Activated CD8-positive, alpha-beta T cell treated with anti-CD3 and anti-CD28 coated beads, Interleukin-2, amount 10 ng/mL, durations not matched to agents 7 days and 5 days (primary cell): ENCODE measurements around the gene GPHN. TPM values are rescaled to one million over a fixed set of nuclear protein-coding genes. Genes with fewer than 3 reads are reported as not detected.

Experiments used
- ATAC-seq: fragments of 150-1000 bp; cut with Tn5 transposase; one replicate; pipeline ENCODE4 v1.10.0; 2021; ENCODE audit warnings: moderate library complexity
- CTCF ChIA-PET: fragments of 350-600 bp; sonication (Branson Sonifier 250); formaldehyde crosslinking; loops from one replicate; lab custom pipeline; 2021; ENCODE audit warnings: antibody characterized with exemption; lab: Charles Lee
- POLR2A ChIA-PET: fragments of 350-600 bp; sonication (Branson Sonifier 250); formaldehyde crosslinking; loops from one replicate; lab custom pipeline; 2021; ENCODE audit warnings: antibody characterized with exemption; lab: Charles Lee
- DNase-seq: peaks from one replicate; pipeline ENCODE4 v3.0.0-alpha.2; 2020
- H3K27ac Mint-ChIP-seq: one replicate; pipeline ENCODE4 v1.8.0; 2021; ENCODE audit warnings: mild to moderate bottlenecking, mixed read lengths
- H3K27me3 Mint-ChIP-seq: one replicate; pipeline ENCODE4 v1.8.0; 2021; ENCODE audit warnings: low read depth, mixed read lengths
- H3K36me3 Mint-ChIP-seq: one replicate; pipeline ENCODE4 v1.8.0; 2021; ENCODE audit warnings: low read depth, mixed read lengths
- H3K4me1 Mint-ChIP-seq: one replicate; pipeline ENCODE4 v1.8.0; 2021; ENCODE audit warnings: low read depth, mixed read lengths
- H3K4me3 Mint-ChIP-seq: one replicate; pipeline ENCODE4 v1.8.0; 2021; ENCODE audit warnings: mild to moderate bottlenecking, mixed read lengths
- H3K9me3 Mint-ChIP-seq: one replicate; pipeline ENCODE4 v1.8.0; 2022; ENCODE audit warnings: mixed read lengths; ENCODE audit not compliant: insufficient read depth
- total RNA-seq, 2 experiments: library from RNA; stranded (reverse); gene quantifications; one replicate each; pipeline ENCODE4 v1.2.3, GENCODE V29; 2021

The GPHN gene
- total RNA-seq, 2 experiments from 2014 or later = 14.4 to 15.9 TPM

- CTCF ChIA-PET = interaction anchor here (1.1 to 1.2 kb wide), 2 partner anchors 20 to 173 kb away, joined by 3 to 4 read pairs; partner anchors contain the start of genes ATP6V1D and EIF2S1
- peak; percentile 33 for ATAC-seq
These were observed 678.3 kb downstream of the GPHN start for GRCh38 chr14:67186172-67186768.

GRCh38 chr14:67186789-67187584, 679.0 kb downstream of the GPHN start:
- H3K4me1 Mint-ChIP-seq = peaks cover 6% of the 10 kb centered on the region
- CTCF ChIA-PET = interaction anchor here (1.2 kb wide), 1 partner anchor 173 kb away, joined by 4 read pairs; the partner anchor contains the start of genes ATP6V1D and EIF2S1
- H3K9me3 Mint-ChIP-seq = no peaks in the 10 kb centered on the region
- no peaks in the 10 kb centered on the region for H3K36me3 Mint-ChIP-seq
- H3K27me3 Mint-ChIP-seq = no peaks in the 10 kb centered on the region
- no peak overlapping the region for H3K27ac Mint-ChIP-seq
- DNase-seq (peak; percentile 26), ATAC-seq (peak; percentile 49)
- POLR2A ChIA-PET = interaction anchor here (0.9 to 1.7 kb wide), 2 partner anchors 9 to 159 kb away, joined by 3 read pairs; no protein-coding TSS in a partner anchor
- no peak overlapping the region for H3K4me3 Mint-ChIP-seq

More at GRCh38 chr14:67186172-67186768, 678.3 kb downstream of the GPHN start:
- no peak overlapping the region for H3K4me3 Mint-ChIP-seq
- no peak overlapping the region for H3K27ac Mint-ChIP-seq
- H3K36me3 Mint-ChIP-seq = no peaks in the 10 kb centered on the region
- H3K27me3 Mint-ChIP-seq = no peaks in the 10 kb centered on the region
- no peaks in the 10 kb centered on the region for H3K9me3 Mint-ChIP-seq
- DNase-seq = no peak
- POLR2A ChIA-PET = interaction anchor here (0.9 to 1.7 kb wide), 2 partner anchors 10 to 160 kb away, joined by 3 read pairs; no protein-coding TSS in a partner anchor
- peaks cover 6% of the 10 kb centered on the region for H3K4me1 Mint-ChIP-seq

GRCh38 chr14:67187826-67188225, 679.9 kb downstream of the GPHN start:
- CTCF ChIA-PET = no interaction called here
- Mint-ChIP-seq H3K4me3 (no peak overlapping the region), H3K36me3 (no peaks in the 10 kb centered on the region), H3K27me3 (no peaks in the 10 kb centered on the region), H3K9me3 (no peaks in the 10 kb centered on the region), H3K27ac (no peak overlapping the region), H3K4me1 (peaks cover 6% of the 10 kb centered on the region)
- ATAC-seq = no peak
- DNase-seq = no peak
- POLR2A ChIA-PET = no interaction called here

GRCh38 chr14:67188326-67188725, 680.4 kb downstream of the GPHN start:
- Mint-ChIP-seq H3K4me1 (peaks cover 6% of the 10 kb centered on the region), H3K27me3 (no peaks in the 10 kb centered on the region), H3K9me3 (no peaks in the 10 kb centered on the region), H3K36me3 (no peaks in the 10 kb centered on the region), H3K4me3 (no peak overlapping the region), H3K27ac (no peak overlapping the region)
- POLR2A ChIA-PET = no interaction called here
- CTCF ChIA-PET = interaction anchor here (0.6 kb wide), 1 partner anchor 86 kb away, joined by 4 read pairs; no protein-coding TSS in a partner anchor
- DNase-seq (no peak), ATAC-seq (no peak)

- Mint-ChIP-seq H3K36me3 (no peaks in the 10 kb centered on the region), H3K4me3 (no peak overlapping the region), H3K27me3 (no peaks in the 10 kb centered on the region), H3K4me1 (peaks cover 14% of the 10 kb centered on the region), H3K9me3 (no peaks in the 10 kb centered on the region), H3K27ac (no peak overlapping the region)
- ChIA-PET CTCF (interaction anchor here (0.8 to 1.0 kb wide), 2 partner anchors 21 to 26 kb away, joined by 3 read pairs; no protein-coding TSS in a partner anchor), POLR2A (interaction anchor here (0.7 to 1.0 kb wide), 2 partner anchors 10 to 93 kb away, joined by 3 read pairs; no protein-coding TSS in a partner anchor)
- DNase-seq (no peak), ATAC-seq (no peak)
These were observed 683.9 kb downstream of the GPHN start for GRCh38 chr14:67191768-67192290.

GRCh38 chr14:67192366-67192765, 684.4 kb downstream of the GPHN start:
- H3K27me3 Mint-ChIP-seq = no peaks in the 10 kb centered on the region
- no peaks in the 10 kb centered on the region for H3K9me3 Mint-ChIP-seq
- no peak for ATAC-seq
- ChIA-PET POLR2A (no interaction called here), CTCF (interaction anchor here (0.8 to 1.0 kb wide), 2 partner anchors 22 to 26 kb away, joined by 3 read pairs; no protein-coding TSS in a partner anchor)
- H3K4me3 Mint-ChIP-seq = no peak overlapping the region
- no peak for DNase-seq
- no peaks in the 10 kb centered on the region for H3K36me3 Mint-ChIP-seq
- H3K27ac Mint-ChIP-seq = no peak overlapping the region
- peaks cover 19% of the 10 kb centered on the region for H3K4me1 Mint-ChIP-seq

GRCh38 chr14:67195279-67195678, 687.3 kb downstream of the GPHN start:
- no peaks in the 10 kb centered on the region for H3K9me3 Mint-ChIP-seq
- H3K4me1 Mint-ChIP-seq = peaks cover 17% of the 10 kb centered on the region
- H3K27ac Mint-ChIP-seq = no peak overlapping the region
- no peaks in the 10 kb centered on the region for H3K36me3 Mint-ChIP-seq
- ATAC-seq (no peak), DNase-seq (no peak)
- H3K27me3 Mint-ChIP-seq = no peaks in the 10 kb centered on the region
- CTCF ChIA-PET = no interaction called here
- H3K4me3 Mint-ChIP-seq = no peak overlapping the region
- POLR2A ChIA-PET = no interaction called here

- H3K4me3 Mint-ChIP-seq = no peak overlapping the region
- H3K27me3 Mint-ChIP-seq = no peaks in the 10 kb centered on the region
- no peak for DNase-seq
- no peak overlapping the region for H3K27ac Mint-ChIP-seq
- no peak for ATAC-seq
- H3K9me3 Mint-ChIP-seq = no peaks in the 10 kb centered on the region
- ChIA-PET POLR2A (no interaction called here), CTCF (interaction anchor here (0.8 to 1.2 kb wide), 2 partner anchors 9 to 161 kb away, joined by 3 read pairs; partner anchors contain the start of genes ATP6V1D and EIF2S1)
- no peaks in the 10 kb centered on the region for H3K36me3 Mint-ChIP-seq
- H3K4me1 Mint-ChIP-seq = peaks cover 17% of the 10 kb centered on the region
These were observed 691.1 kb downstream of the GPHN start for GRCh38 chr14:67199016-67199415.

GRCh38 chr14:67207810-67208209, 699.9 kb downstream of the GPHN start:
- Mint-ChIP-seq H3K4me1 (no peaks in the 10 kb centered on the region), H3K27me3 (peaks cover 11% of the 10 kb centered on the region)
- CTCF ChIA-PET = no interaction called here

GRCh38 chr14:67218126-67218525, 710.2 kb downstream of the GPHN start:
- Mint-ChIP-seq H3K27me3 (peaks cover 2% of the 10 kb centered on the region), H3K4me3 (no peak overlapping the region), H3K4me1 (no peaks in the 10 kb centered on the region), H3K36me3 (no peaks in the 10 kb centered on the region), H3K9me3 (no peaks in the 10 kb centered on the region), H3K27ac (no peak overlapping the region)
- POLR2A ChIA-PET = no interaction called here
- no peak for DNase-seq
- no peak for ATAC-seq
- CTCF ChIA-PET = no interaction called here

More at GRCh38 chr14:67207810-67208209, 699.9 kb downstream of the GPHN start:
- POLR2A ChIA-PET = no interaction called here
- no peak overlapping the region for H3K27ac Mint-ChIP-seq
- H3K36me3 Mint-ChIP-seq = no peaks in the 10 kb centered on the region
- no peak for DNase-seq
- H3K9me3 Mint-ChIP-seq = no peaks in the 10 kb centered on the region
- no peak for ATAC-seq
- H3K4me3 Mint-ChIP-seq = no peak overlapping the region

GRCh38 chr14:67221248-67221981, 713.5 kb downstream of the GPHN start:
- DNase-seq = no peak
- ChIA-PET CTCF (interaction anchor here (2.1 kb wide), 1 partner anchor 9 kb away, joined by 4 read pairs; no protein-coding TSS in a partner anchor), POLR2A (no interaction called here)
- Mint-ChIP-seq H3K36me3 (no peaks in the 10 kb centered on the region), H3K9me3 (no peaks in the 10 kb centered on the region), H3K27me3 (peaks cover 6% of the 10 kb centered on the region), H3K4me3 (no peak overlapping the region), H3K4me1 (no peaks in the 10 kb centered on the region), H3K27ac (no peak overlapping the region)
- no peak for ATAC-seq
